MM.1S (cell line): ENCODE results near the gene PRM3.

Experiments
- EZH2phosphoT487 ChIP-seq: fragments of 300-600 bp; sonication (generic); IDR thresholded peaks from 2 replicates; pipeline ENCODE4 v1.6.1; 2018; ENCODE audit warnings: antibody characterized with exemption, low read length
- TF ChIP-seq, protein P1 (sequence below): fragments of 300-600 bp; sonication (generic); IDR thresholded peaks from 2 replicates; pipeline ENCODE4 v1.5.1; 2016; ENCODE audit warnings: antibody characterized with exemption, low read length, mixed read lengths

DNA sequence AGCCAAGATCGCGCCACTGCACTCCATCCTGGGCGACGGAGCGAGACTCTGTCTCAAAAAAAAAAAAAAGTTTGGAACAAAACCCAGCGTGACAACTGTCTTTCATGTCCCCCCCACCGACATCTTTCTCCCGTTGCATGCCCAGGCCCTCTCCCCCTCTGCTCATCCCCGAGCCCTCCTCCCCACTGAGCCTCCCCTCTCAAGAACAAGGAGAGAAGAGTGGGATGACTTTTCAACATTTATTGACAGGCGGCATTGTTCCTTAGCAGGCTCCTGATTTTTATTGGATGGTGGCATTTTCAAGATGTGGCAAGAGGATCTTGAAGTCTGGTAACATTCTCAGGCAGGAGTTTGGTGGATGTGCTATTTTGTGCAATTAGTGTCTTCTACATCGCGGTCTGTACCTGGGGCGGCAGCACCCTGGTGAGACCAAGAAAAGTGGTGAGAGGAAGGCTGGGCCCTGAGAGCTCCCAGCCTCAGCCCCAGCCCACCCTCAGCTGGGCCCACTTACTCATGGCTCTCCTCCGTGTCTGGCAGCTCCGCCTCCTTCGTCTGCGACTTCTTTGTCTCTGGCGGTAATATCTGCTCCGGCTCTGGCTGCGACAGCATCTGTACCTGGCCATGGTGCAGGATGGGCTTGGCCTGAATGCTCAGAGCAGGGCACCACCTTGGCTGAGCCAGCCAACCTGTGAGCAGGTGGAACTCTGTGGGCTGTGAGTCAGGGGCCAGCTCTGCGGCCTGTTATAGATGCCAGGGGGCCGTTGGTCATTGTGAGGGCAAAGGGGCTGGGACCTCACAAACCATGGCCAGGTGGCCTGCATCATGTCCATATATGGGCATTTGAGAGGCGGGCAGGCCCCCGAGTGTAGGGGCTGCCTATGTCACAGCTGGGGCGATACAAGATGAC is 7.4 kb upstream of the PRM3 start, which contains the start of gene PRM1:
- TF ChIP-seq, protein P1, sequence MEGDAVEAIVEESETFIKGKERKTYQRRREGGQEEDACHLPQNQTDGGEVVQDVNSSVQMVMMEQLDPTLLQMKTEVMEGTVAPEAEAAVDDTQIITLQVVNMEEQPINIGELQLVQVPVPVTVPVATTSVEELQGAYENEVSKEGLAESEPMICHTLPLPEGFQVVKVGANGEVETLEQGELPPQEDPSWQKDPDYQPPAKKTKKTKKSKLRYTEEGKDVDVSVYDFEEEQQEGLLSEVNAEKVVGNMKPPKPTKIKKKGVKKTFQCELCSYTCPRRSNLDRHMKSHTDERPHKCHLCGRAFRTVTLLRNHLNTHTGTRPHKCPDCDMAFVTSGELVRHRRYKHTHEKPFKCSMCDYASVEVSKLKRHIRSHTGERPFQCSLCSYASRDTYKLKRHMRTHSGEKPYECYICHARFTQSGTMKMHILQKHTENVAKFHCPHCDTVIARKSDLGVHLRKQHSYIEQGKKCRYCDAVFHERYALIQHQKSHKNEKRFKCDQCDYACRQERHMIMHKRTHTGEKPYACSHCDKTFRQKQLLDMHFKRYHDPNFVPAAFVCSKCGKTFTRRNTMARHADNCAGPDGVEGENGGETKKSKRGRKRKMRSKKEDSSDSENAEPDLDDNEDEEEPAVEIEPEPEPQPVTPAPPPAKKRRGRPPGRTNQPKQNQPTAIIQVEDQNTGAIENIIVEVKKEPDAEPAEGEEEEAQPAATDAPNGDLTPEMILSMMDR = no peak
- TF ChIP-seq EZH2phosphoT487 = no peak
